Neural cell (in vitro differentiated cells): ENCODE data around the gene KSR2. TPM values are rescaled to one million over a fixed set of nuclear protein-coding genes. Genes with fewer than 3 reads are reported as not detected.
"Not testable (repeated sequence)": the region's sequence is repeated elsewhere in the genome, so short reads cannot be mapped to it uniquely, and the experiment has no call there.

ENCODE experiments used
- H2AFZ ChIP-seq: fragments of 200-600, 300-800 bp; sonication (generic), shearing (Covaris generic); 2 replicates; pipeline ENCODE4 v1.6.0; 2014; ENCODE audit warnings: low read depth, mild to moderate bottlenecking, antibody characterized with exemption, low read length, moderate library complexity
- H3F3A ChIP-seq: fragments of 200-600 bp; shearing (Covaris generic); 2 replicates; pipeline ENCODE4 v1.6.1; 2016; ENCODE audit warnings: mild to moderate bottlenecking, moderate library complexity, mixed read lengths, antibody characterized with exemption, low read length; ENCODE audit not compliant: insufficient read depth, poor library complexity, severe bottlenecking
- H3K27ac ChIP-seq: fragments of 200-600, 300-800 bp; sonication (generic), shearing (Covaris generic); 2 replicates; pipeline ENCODE4 v1.5.1; 2014; ENCODE audit warnings: mild to moderate bottlenecking, low read length, moderate library complexity
- H3K27me3 ChIP-seq: fragments of 300-800, 200-600 bp; sonication (generic), shearing (Covaris generic); 2 replicates; pipeline ENCODE4 v1.6.0; 2014; ENCODE audit warnings: mild to moderate bottlenecking, low read depth, low read length, moderate library complexity; ENCODE audit not compliant: insufficient read depth
- H3K36me3 ChIP-seq: fragments of 300-800, 200-600 bp; sonication (generic), shearing (Covaris generic); 2 replicates; pipeline ENCODE4 v1.5.1; 2014; ENCODE audit warnings: mild to moderate bottlenecking, antibody characterized with exemption, low read length, moderate library complexity; ENCODE audit not compliant: insufficient read depth
- H3K4me2 ChIP-seq: fragments of 300-800, 200-600 bp; sonication (generic), shearing (Covaris generic); 2 replicates; pipeline ENCODE4 v1.6.0; 2014; ENCODE audit warnings: mild to moderate bottlenecking, low read length
- H3K4me3 ChIP-seq: fragments of 300-800, 200-600 bp; sonication (generic), shearing (Covaris generic); 2 replicates; pipeline ENCODE4 v1.5.1; 2014; ENCODE audit warnings: mild to moderate bottlenecking, low read length, moderate library complexity
- H3K79me2 ChIP-seq: fragments of 200-600 bp; shearing (Covaris generic); replicated peaks from 2 replicates; pipeline ENCODE4 v1.6.0; 2014; ENCODE audit warnings: mild to moderate bottlenecking, low read length, moderate library complexity; ENCODE audit not compliant: insufficient read depth
- H3K9ac ChIP-seq: fragments of 300-800, 200-600 bp; sonication (generic), shearing (Covaris generic); 2 replicates; pipeline ENCODE4 v1.6.1; 2016; ENCODE audit warnings: mild to moderate bottlenecking, low read length, mixed read lengths
- H3K9me2 ChIP-seq: fragments of 200-600 bp; shearing (Covaris generic); 2 replicates; pipeline ENCODE4 v1.6.1; 2016; ENCODE audit warnings: mild to moderate bottlenecking, low read length, mixed read lengths; ENCODE audit not compliant: insufficient read depth
- H3K9me3 ChIP-seq: fragments of 200-600, 300-800 bp; sonication (generic), shearing (Covaris generic); 2 replicates; pipeline ENCODE4 v1.6.1; 2016; ENCODE audit warnings: mild to moderate bottlenecking, mixed run types, low read length, moderate library complexity, mixed read lengths
- H4K20me1 ChIP-seq: fragments of 200-600 bp; shearing (Covaris generic); 2 replicates; pipeline ENCODE4 v1.6.1; 2016; ENCODE audit warnings: mild to moderate bottlenecking, mixed run types; ENCODE audit not compliant: insufficient read depth
- CTCF ChIP-seq: fragments of 450-650 bp; IDR thresholded peaks from 2 replicates; pipeline ENCODE4 v1.5.1; 2014; ENCODE audit warnings: antibody characterized with exemption, mild to moderate bottlenecking, moderate library complexity; ENCODE audit not compliant: poor library complexity, severe bottlenecking
- EP300 ChIP-seq: fragments of 450-650 bp; conservative IDR thresholded peaks from 2 replicates; pipeline ENCODE4 v1.6.1; 2014; ENCODE audit warnings: antibody characterized with exemption, mild to moderate bottlenecking, moderate library complexity; ENCODE audit not compliant: poor library complexity, severe bottlenecking
- EZH2 ChIP-seq: fragments of 200-600, 300-800 bp; shearing (Covaris generic), sonication (generic); IDR thresholded peaks from 2 replicates; pipeline ENCODE4 v1.6.1; 2014; ENCODE audit warnings: antibody characterized with exemption, low read length, borderline replicate concordance, mild to moderate bottlenecking; ENCODE audit not compliant: insufficient read depth, poor library complexity, severe bottlenecking
- MXI1 ChIP-seq: fragments of 450-650 bp; conservative IDR thresholded peaks from 2 replicates; pipeline ENCODE4 v1.6.1; 2014; ENCODE audit warnings: antibody characterized with exemption, mild to moderate bottlenecking; ENCODE audit not compliant: poor library complexity, severe bottlenecking
- POLR2AphosphoS5 ChIP-seq: IDR thresholded peaks from 2 replicates; pipeline ENCODE4 v1.6.1; 2012
- RAD21 ChIP-seq: fragments of 450-650 bp; conservative IDR thresholded peaks from 2 replicates; pipeline ENCODE4 v1.6.1; 2014; ENCODE audit warnings: antibody characterized with exemption, mild to moderate bottlenecking, moderate library complexity
- SMC3 ChIP-seq: fragments of 450-650 bp; conservative IDR thresholded peaks from 2 replicates; pipeline ENCODE4 v1.6.1; 2014; ENCODE audit warnings: antibody characterized with exemption, mild to moderate bottlenecking, moderate library complexity; ENCODE audit not compliant: poor library complexity
- TAF1 ChIP-seq: IDR thresholded peaks from 2 replicates; pipeline ENCODE4 v1.6.1; 2012; ENCODE audit warnings: low read depth
- polyA plus RNA-seq: library from polyadenylated mRNA; depleted of rRNA; stranded (reverse); fragments of >200 nt; gene quantifications from 2 replicates; pipeline ENCODE4 v1.2.3, GENCODE V29; 2014
- TF ChIP-seq, protein P1 (sequence below): IDR thresholded peaks from 2 replicates; pipeline ENCODE4 v1.6.1; 2012; ENCODE audit warnings: borderline replicate concordance

Gene KSR2
- polyA plus RNA-seq, 1 donor from 2014 or later, result 3.0 TPM

DNA sequence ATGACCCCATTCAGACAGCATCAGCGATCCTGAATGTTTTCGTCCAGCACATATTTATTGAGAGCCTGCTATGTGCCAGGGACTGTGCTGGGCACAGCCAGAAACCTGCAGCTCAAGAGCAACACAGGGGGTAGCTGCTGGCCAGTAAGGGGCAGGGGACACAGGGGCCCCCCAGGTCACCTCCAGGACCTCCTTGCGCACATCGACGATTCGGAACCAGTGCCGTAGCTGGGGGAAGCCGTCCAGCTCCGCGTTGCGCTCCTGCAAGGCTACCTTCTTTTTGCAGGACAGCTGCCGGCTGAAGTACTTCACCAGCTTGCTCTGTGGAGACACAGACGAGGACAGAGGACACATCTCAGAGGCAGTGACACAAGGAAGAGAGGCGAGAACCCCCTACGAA lies 108.7 kb downstream of the KSR2 start:
- Histone ChIP-seq H3K36me3 (no peaks in the 10 kb centered on the region), H3K79me2 (no peaks in the 10 kb centered on the region), H3F3A (no peaks in the 10 kb centered on the region), H4K20me1 (no peaks in the 10 kb centered on the region), H3K9ac (no peak overlapping the region), H2AFZ (no peak overlapping the region), H3K27me3 (no peaks in the 10 kb centered on the region), H3K9me2 (no peaks in the 10 kb centered on the region), H3K4me2 (no peak overlapping the region), H3K9me3 (no peaks in the 10 kb centered on the region), H3K4me3 (no peak overlapping the region), H3K27ac (no peak overlapping the region)
- TF ChIP-seq POLR2AphosphoS5, result no peak
- no peak for TF ChIP-seq MXI1
- TF ChIP-seq RAD21, result no peak
- TF ChIP-seq CTCF, result no peak
- no peak for TF ChIP-seq EP300
- TF ChIP-seq TAF1, result no peak
- TF ChIP-seq SMC3, result no peak
- no peak for TF ChIP-seq EZH2
- TF ChIP-seq, protein P1, sequence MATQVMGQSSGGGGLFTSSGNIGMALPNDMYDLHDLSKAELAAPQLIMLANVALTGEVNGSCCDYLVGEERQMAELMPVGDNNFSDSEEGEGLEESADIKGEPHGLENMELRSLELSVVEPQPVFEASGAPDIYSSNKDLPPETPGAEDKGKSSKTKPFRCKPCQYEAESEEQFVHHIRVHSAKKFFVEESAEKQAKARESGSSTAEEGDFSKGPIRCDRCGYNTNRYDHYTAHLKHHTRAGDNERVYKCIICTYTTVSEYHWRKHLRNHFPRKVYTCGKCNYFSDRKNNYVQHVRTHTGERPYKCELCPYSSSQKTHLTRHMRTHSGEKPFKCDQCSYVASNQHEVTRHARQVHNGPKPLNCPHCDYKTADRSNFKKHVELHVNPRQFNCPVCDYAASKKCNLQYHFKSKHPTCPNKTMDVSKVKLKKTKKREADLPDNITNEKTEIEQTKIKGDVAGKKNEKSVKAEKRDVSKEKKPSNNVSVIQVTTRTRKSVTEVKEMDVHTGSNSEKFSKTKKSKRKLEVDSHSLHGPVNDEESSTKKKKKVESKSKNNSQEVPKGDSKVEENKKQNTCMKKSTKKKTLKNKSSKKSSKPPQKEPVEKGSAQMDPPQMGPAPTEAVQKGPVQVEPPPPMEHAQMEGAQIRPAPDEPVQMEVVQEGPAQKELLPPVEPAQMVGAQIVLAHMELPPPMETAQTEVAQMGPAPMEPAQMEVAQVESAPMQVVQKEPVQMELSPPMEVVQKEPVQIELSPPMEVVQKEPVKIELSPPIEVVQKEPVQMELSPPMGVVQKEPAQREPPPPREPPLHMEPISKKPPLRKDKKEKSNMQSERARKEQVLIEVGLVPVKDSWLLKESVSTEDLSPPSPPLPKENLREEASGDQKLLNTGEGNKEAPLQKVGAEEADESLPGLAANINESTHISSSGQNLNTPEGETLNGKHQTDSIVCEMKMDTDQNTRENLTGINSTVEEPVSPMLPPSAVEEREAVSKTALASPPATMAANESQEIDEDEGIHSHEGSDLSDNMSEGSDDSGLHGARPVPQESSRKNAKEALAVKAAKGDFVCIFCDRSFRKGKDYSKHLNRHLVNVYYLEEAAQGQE, result no peak

- no peak overlapping the region for H3K4me2 ChIP-seq
- H3K36me3 ChIP-seq, result no peaks in the 10 kb centered on the region
- TF ChIP-seq EZH2 (no peak), POLR2AphosphoS5 (no peak), CTCF (peak; percentile 55), RAD21 (peak; percentile 16), MXI1 (no peak), EP300 (no peak), SMC3 (peak; percentile 32), TAF1 (no peak)
- TF ChIP-seq, protein P1, result no peak
- no peak overlapping the region for H2AFZ ChIP-seq
- H3K27ac ChIP-seq, result no peak overlapping the region
- H3K9me2 ChIP-seq, result no peaks in the 10 kb centered on the region
- no peaks in the 10 kb centered on the region for H3K79me2 ChIP-seq
- no peak overlapping the region for H3K4me3 ChIP-seq
- H3K9me3 ChIP-seq, result no peaks in the 10 kb centered on the region
- no peak overlapping the region for H3K9ac ChIP-seq
- no peaks in the 10 kb centered on the region for H4K20me1 ChIP-seq
- no peaks in the 10 kb centered on the region for H3F3A ChIP-seq
- H3K27me3 ChIP-seq, result no peaks in the 10 kb centered on the region
These were observed 110.9 kb downstream of the KSR2 start for GRCh38 chr12:117857632-117858612.

GRCh38 chr12:117857139-117857538 lies 111.7 kb downstream of the KSR2 start:
- H3K4me2 ChIP-seq, H3K36me3 ChIP-seq, H3F3A ChIP-seq, H3K9me3 ChIP-seq, H3K79me2 ChIP-seq, H3K4me3 ChIP-seq, H3K27ac ChIP-seq, H3K27me3 ChIP-seq, H2AFZ ChIP-seq, H3K9me2 ChIP-seq, H4K20me1 ChIP-seq, H3K9ac ChIP-seq: not testable (repeated sequence)
